B cell (primary cell): ENCODE data around the gene PPP1R14B. TPM values are rescaled to one million over a fixed set of nuclear protein-coding genes. Genes with fewer than 3 reads are reported as not detected.

Experiments
- ATAC-seq: fragments of 200-7000 bp; cut with Tn5 transposase; one replicate; pipeline ENCODE4 v1.10.0; 2021; ENCODE audit warnings: low read depth, mild to moderate bottlenecking, moderate number of reproducible peaks, moderate library complexity
- CTCF ChIA-PET: fragments of 350-600 bp; sonication (Branson Sonifier 250); formaldehyde crosslinking; loops from one replicate; lab custom pipeline; 2021; ENCODE audit warnings: antibody characterized with exemption, inconsistent platforms; lab: Charles Lee
- POLR2A ChIA-PET: fragments of 350-600 bp; sonication (Branson Sonifier 250); formaldehyde crosslinking; loops from one replicate; lab custom pipeline; 2021; ENCODE audit warnings: antibody characterized with exemption; lab: Charles Lee
- DNase-seq: peaks from one replicate; pipeline ENCODE4 v3.0.0; 2013
- H2AFZ ChIP-seq: 2 replicates; pipeline ENCODE4 v1.6.1; 2012; ENCODE audit warnings: mild to moderate bottlenecking, low read depth, low read length; ENCODE audit not compliant: insufficient read depth, poor library complexity, severe bottlenecking
- H3K27ac ChIP-seq, 2 donors: 1 replicate in 1 of 2; 2 replicates in 1 of 2; pipeline ENCODE4 v1.5.1; 2012 to 2013; ENCODE audit warnings: low read length in 2 of 2, mild to moderate bottlenecking in 2 of 2, moderate library complexity in 1 of 2
- H3K27me3 ChIP-seq, 4 experiments: fragments of 200-600 bp in 1 of 4; sonication (generic) in 1 of 4; replicated peaks in 1 of 4; 1 replicate in 2 of 4; 2 replicates in 2 of 4; pipeline versions ENCODE4 v1.6.1 to v1.7.0; 2013 to 2016; ENCODE audit warnings: low read length in 3 of 4, mild to moderate bottlenecking in 2 of 4, mixed read lengths in 1 of 4, moderate library complexity in 1 of 4; ENCODE audit not compliant: insufficient read depth in 4 of 4, control insufficient read depth in 3 of 4; ENCODE audit errors: control extremely low read depth in 1 of 4
- H3K36me3 ChIP-seq, 2 experiments: replicated peaks in 1 of 2; 1 replicate in 1 of 2; 2 replicates in 1 of 2; pipeline versions ENCODE4 v1.6.1 to v1.7.1; 2013; ENCODE audit warnings: low read length in 1 of 2; ENCODE audit not compliant: insufficient read depth in 2 of 2, control insufficient read depth in 1 of 2; ENCODE audit errors: control extremely low read depth in 1 of 2, extremely low read depth in 1 of 2
- H3K4me1 ChIP-seq, 2 donors: fragments of 200-600 bp in 1 of 2; sonication (generic) in 1 of 2; 1 replicate in 1 of 2; 2 replicates in 1 of 2; pipeline versions ENCODE4 v1.5.1 to v1.6.1; 2013 to 2017; ENCODE audit warnings: low read length in 2 of 2; ENCODE audit not compliant: control insufficient read depth in 2 of 2, insufficient read depth in 2 of 2
- H3K4me2 ChIP-seq: replicated peaks from 2 replicates; pipeline ENCODE3; 2012; ENCODE audit warnings: mild to moderate bottlenecking, low read depth, low read length; ENCODE audit not compliant: poor library complexity, severe bottlenecking
- H3K4me3 ChIP-seq, 5 experiments: fragments of 200-600 bp in 1 of 5; sonication (generic) in 1 of 5; 1 replicate in 3 of 5; 2 replicates in 2 of 5; pipeline versions ENCODE4 v1.5.1 to v1.7.0; 2011 to 2016; ENCODE audit warnings: low read length in 4 of 5, mild to moderate bottlenecking in 4 of 5, low read depth in 2 of 5, control low read depth in 1 of 5, moderate library complexity in 1 of 5; ENCODE audit not compliant: insufficient read depth in 1 of 5; ENCODE audit errors: control extremely low read depth in 1 of 5, extremely low read depth in 1 of 5
- H3K79me2 ChIP-seq: fragments of 200-600 bp; sonication (generic); one replicate; pipeline ENCODE4 v1.6.0; 2016; ENCODE audit warnings: low read length; ENCODE audit not compliant: control insufficient read depth, insufficient read depth
- H3K9ac ChIP-seq: fragments of 200-600 bp; sonication (generic); 2 replicates; pipeline ENCODE4 v1.6.1; 2017; ENCODE audit warnings: mild to moderate bottlenecking, low read length, moderate library complexity
- H3K9me3 ChIP-seq, 3 donors: one replicate each; pipeline versions ENCODE4 v1.6.1 to v1.7.1; 2013; ENCODE audit warnings: low read length in 2 of 3; ENCODE audit not compliant: control insufficient read depth in 2 of 3, insufficient read depth in 1 of 3; ENCODE audit errors: control extremely low read depth in 1 of 3
- H4K20me1 ChIP-seq: 2 replicates; pipeline ENCODE4 v1.6.0; 2012; ENCODE audit warnings: mild to moderate bottlenecking, low read length; ENCODE audit not compliant: insufficient read depth, control insufficient read depth, poor library complexity, severe bottlenecking
- H3K27ac Mint-ChIP-seq: one replicate; pipeline ENCODE4 v1.8.0; 2021; ENCODE audit warnings: mixed read lengths
- H3K27me3 Mint-ChIP-seq: one replicate; pipeline ENCODE4 v1.8.0; 2021; ENCODE audit warnings: mixed read lengths
- H3K4me1 Mint-ChIP-seq: one replicate; pipeline ENCODE4 v1.8.0; 2021; ENCODE audit warnings: mixed read lengths
- H3K4me3 Mint-ChIP-seq: one replicate; pipeline ENCODE4 v1.8.0; 2021; ENCODE audit warnings: mixed read lengths
- H3K9me3 Mint-ChIP-seq: one replicate; pipeline ENCODE4 v1.8.0; 2022; ENCODE audit warnings: mixed read lengths; ENCODE audit not compliant: insufficient read depth
- EZH2 ChIP-seq: IDR thresholded peaks from 2 replicates; pipeline ENCODE4 v1.6.1; 2012; ENCODE audit warnings: borderline replicate concordance, low read depth, mild to moderate bottlenecking, moderate library complexity, low read length; ENCODE audit not compliant: insufficient read depth, poor library complexity, severe bottlenecking
- WGBS: methylation state at CpG from one replicate; pipeline ENCODE4 v1.1.5; 2013; ENCODE audit warnings: missing lambda C conversion rate; ENCODE audit not compliant: insufficient coverage; 5-methylcytosine and 5-hydroxymethylcytosine counted together
- intact Hi-C: fragments of 100-400 bp; cut with micrococcal nuclease; formaldehyde crosslinking; loops from one replicate; pipeline ENCODE4 v1.10.0; 2022
- polyA plus RNA-seq: library from polyadenylated mRNA; depleted of rRNA; stranded (reverse); fragments of >200 nt; gene quantifications from 2 replicates; pipeline ENCODE4 v1.2.3, GENCODE V29; 2012
- total RNA-seq, 2 donors: library from RNA; stranded (reverse); fragments of 120-200 nt in 1 of 2; gene quantifications; 1 replicate in 1 of 2; 2 replicates in 1 of 2; pipeline versions ENCODE4 v1.2.3 to v1.2.4, GENCODE V29; 2013 to 2022
- TF ChIP-seq, protein P1 (sequence below): fragments of 200-600 bp; IDR thresholded peaks from one replicate; pipeline ENCODE4 v1.8.0; 2022; ENCODE audit warnings: antibody characterized with exemption, mild to moderate bottlenecking

The PPP1R14B gene
- total and polyA plus RNA-seq, 2 donors (not counting 1 experiment from before 2014, with no cell fraction given) = 41.2 to 51.0 TPM

DNA sequence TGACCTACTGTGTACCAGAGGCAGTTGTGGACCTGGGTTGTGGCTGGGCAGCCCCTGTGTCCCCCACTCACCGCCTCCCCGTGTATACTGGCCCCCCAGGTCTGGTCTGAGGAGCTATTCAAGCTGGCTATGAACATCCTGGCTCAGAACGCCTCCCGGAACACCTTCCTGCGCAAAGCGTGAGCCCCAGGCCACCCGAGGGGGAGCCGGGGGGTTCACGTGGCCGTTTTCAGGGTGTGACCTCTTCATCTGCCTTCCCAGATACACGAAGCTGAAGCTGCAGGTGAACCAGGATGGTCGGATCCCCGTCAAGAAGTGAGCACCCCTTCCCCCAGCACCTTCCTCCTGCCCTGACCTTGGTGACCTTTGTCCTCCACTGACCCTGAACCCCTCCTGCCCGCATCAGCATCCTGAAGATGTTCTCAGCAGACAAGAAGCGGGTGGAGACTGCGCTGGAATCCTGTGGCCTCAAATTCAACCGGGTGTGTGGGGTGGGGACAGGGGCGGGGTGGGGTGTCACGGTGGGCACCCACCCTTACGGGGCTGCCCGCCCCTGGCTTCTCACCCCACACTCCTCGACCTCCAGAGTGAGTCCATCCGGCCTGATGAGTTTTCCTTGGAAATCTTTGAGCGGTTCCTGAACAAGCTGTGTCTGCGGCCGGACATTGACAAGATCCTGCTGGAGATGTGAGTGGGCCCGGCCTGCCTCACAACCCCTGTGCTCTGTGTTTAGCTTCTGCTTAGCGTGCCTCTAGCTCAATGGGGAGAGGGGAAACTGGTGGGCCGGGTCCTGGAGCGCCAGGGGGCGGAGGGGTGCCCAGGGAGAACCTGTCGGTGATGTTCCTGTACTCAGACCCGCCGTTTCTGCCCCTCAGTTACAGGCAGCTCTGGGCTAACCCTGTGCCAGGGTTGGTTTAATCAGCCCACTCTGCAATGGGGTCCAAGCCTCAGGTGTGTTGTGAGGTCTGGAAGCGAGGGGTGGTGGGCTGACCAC is 8.7 kb upstream of the PPP1R14B start:
- DNase-seq = no peak
- ChIA-PET CTCF (interaction anchor here (0.9 kb wide), 1 partner anchor 51 kb away, joined by 3 read pairs; no protein-coding TSS in a partner anchor), POLR2A (interaction anchor here (1.1 to 1.2 kb wide), 2 partner anchors 12 to 49 kb away, joined by 3 read pairs; partner anchors contain the start of gene ESRRA)
- WGBS = 95% methylated on average over 30 of the region's 35 CpGs
- H3K36me3 ChIP-seq = no peaks in the 10 kb centered on the region
- peaks cover 15% of the 10 kb centered on the region for H3K4me1 Mint-ChIP-seq
- no peak overlapping the region for H3K27ac Mint-ChIP-seq
- H3K27me3 ChIP-seq = no peaks in the 10 kb centered on the region
- no peak overlapping the region for H3K27ac ChIP-seq
- H3K4me3 Mint-ChIP-seq = no peak overlapping the region
- no peaks in the 10 kb centered on the region for H3K9me3 Mint-ChIP-seq
- H3K79me2 ChIP-seq = peaks cover 4% of the 10 kb centered on the region
- no peak overlapping the region for H3K4me3 ChIP-seq
- TF ChIP-seq EZH2 = no peak
- TF ChIP-seq, protein P1, sequence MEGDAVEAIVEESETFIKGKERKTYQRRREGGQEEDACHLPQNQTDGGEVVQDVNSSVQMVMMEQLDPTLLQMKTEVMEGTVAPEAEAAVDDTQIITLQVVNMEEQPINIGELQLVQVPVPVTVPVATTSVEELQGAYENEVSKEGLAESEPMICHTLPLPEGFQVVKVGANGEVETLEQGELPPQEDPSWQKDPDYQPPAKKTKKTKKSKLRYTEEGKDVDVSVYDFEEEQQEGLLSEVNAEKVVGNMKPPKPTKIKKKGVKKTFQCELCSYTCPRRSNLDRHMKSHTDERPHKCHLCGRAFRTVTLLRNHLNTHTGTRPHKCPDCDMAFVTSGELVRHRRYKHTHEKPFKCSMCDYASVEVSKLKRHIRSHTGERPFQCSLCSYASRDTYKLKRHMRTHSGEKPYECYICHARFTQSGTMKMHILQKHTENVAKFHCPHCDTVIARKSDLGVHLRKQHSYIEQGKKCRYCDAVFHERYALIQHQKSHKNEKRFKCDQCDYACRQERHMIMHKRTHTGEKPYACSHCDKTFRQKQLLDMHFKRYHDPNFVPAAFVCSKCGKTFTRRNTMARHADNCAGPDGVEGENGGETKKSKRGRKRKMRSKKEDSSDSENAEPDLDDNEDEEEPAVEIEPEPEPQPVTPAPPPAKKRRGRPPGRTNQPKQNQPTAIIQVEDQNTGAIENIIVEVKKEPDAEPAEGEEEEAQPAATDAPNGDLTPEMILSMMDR = no peak
- intact Hi-C loops = no loop called here
- ATAC-seq = no peak
- no peak overlapping the region for H2AFZ ChIP-seq
- no peak overlapping the region for H3K9ac ChIP-seq
- H3K4me2 ChIP-seq = no peak overlapping the region
- no peaks in the 10 kb centered on the region for H4K20me1 ChIP-seq
- H3K9me3 ChIP-seq = no peaks in the 10 kb centered on the region
- no peaks in the 10 kb centered on the region for H3K27me3 Mint-ChIP-seq
- peaks cover 17 to 22% of the 10 kb centered on the region in 2 donors for H3K4me1 ChIP-seq

GRCh38 chr11:64254326-64254725 is 7.6 kb upstream of the PPP1R14B start:
- Mint-ChIP-seq H3K4me1 (peaks cover 17% of the 10 kb centered on the region), H3K9me3 (no peaks in the 10 kb centered on the region), H3K27me3 (no peaks in the 10 kb centered on the region), H3K4me3 (no peak overlapping the region), H3K27ac (no peak overlapping the region)
- no peak overlapping the region for H3K27ac ChIP-seq
- intact Hi-C loops = no loop called here
- H3K9ac ChIP-seq = no peak overlapping the region
- POLR2A ChIA-PET = no interaction called here
- H3K79me2 ChIP-seq = peaks cover 4% of the 10 kb centered on the region
- DNase-seq (no peak), ATAC-seq (no peak)
- no peaks in the 10 kb centered on the region for H3K9me3 ChIP-seq
- H3K4me2 ChIP-seq = no peak overlapping the region
- H2AFZ ChIP-seq = no peak overlapping the region
- H4K20me1 ChIP-seq = no peaks in the 10 kb centered on the region
- WGBS = 96% methylated on average over 7 of the region's 7 CpGs
- TF ChIP-seq, protein P1 = no peak
- no peak for TF ChIP-seq EZH2
- H3K4me1 ChIP-seq = peaks cover 17 to 23% of the 10 kb centered on the region in 2 donors
- H3K4me3 ChIP-seq = no peak overlapping the region
- H3K27me3 ChIP-seq = no peaks in the 10 kb centered on the region
- H3K36me3 ChIP-seq = no peaks in the 10 kb centered on the region
- CTCF ChIA-PET = interaction anchor here (0.7 kb wide), 1 partner anchor 31 kb away, joined by 3 read pairs; the partner anchor contains the start of gene BAD
